IMR-90 (cell line): ENCODE data around the gene HAP1. TPM values are rescaled to one million over a fixed set of nuclear protein-coding genes. Genes with fewer than 3 reads are reported as not detected.

Source experiments
- ATAC-seq: fragments of 200-7000 bp; cut with Tn5 transposase; 2 replicates; pipeline ENCODE4 v1.9.1; 2020; ENCODE audit warnings: low read depth, mild to moderate bottlenecking, moderate library complexity
- BruUV-seq: library from RNA; stranded (reverse); fragments of 400-500 nt; replicated peaks from 2 replicates; lab custom pipeline; 2021; lab: Mats Ljungman, UMichigan
- CTCF ChIA-PET: fragments of 300-600 bp; formaldehyde crosslinking; extraction: SDS; loops from one replicate; lab custom pipeline; 2021; ENCODE audit warnings: antibody characterized with exemption; lab: Yijun Ruan, JAX
- POLR2A ChIA-PET: fragments of 300-600 bp; sonication (Branson Sonifier 250); formaldehyde crosslinking; loops from one replicate; lab custom pipeline; 2022; ENCODE audit warnings: antibody characterized with exemption; ENCODE audit not compliant: unreplicated experiment; lab: Charles Lee
- DNase-seq: peaks from one replicate; pipeline ENCODE4 v3.0.0; 2013
- H2AFZ ChIP-seq: replicated peaks from 2 replicates; pipeline ENCODE3; 2013; ENCODE audit warnings: low read length, mild to moderate bottlenecking; ENCODE audit not compliant: poor library complexity
- H2AK5ac ChIP-seq: 2 replicates; pipeline ENCODE4 v1.6.1; 2013; ENCODE audit warnings: low read depth, low read length, inconsistent platforms
- H2AK9ac ChIP-seq: replicated peaks from 2 replicates; pipeline ENCODE3; 2013; ENCODE audit warnings: mild to moderate bottlenecking, low read depth, low read length, moderate library complexity; ENCODE audit not compliant: poor library complexity
- H2BK120ac ChIP-seq: 2 replicates; pipeline ENCODE4 v1.6.1; 2013; ENCODE audit warnings: low read depth, low read length, inconsistent platforms
- H2BK15ac ChIP-seq: 3 replicates; pipeline ENCODE4 v1.6.1; 2013; ENCODE audit warnings: low read depth, low read length, inconsistent platforms
- H2BK20ac ChIP-seq: 2 replicates; pipeline ENCODE4 v1.6.1; 2013; ENCODE audit warnings: low read depth, mild to moderate bottlenecking, inconsistent platforms, low read length, moderate library complexity
- H2BK5ac ChIP-seq: 2 replicates; pipeline ENCODE4 v1.6.1; 2013; ENCODE audit warnings: mild to moderate bottlenecking, low read depth, low read length, inconsistent platforms; ENCODE audit not compliant: poor library complexity, severe bottlenecking
- H3K14ac ChIP-seq: replicated peaks from 2 replicates; pipeline ENCODE4 v1.6.1; 2013; ENCODE audit warnings: low read depth, low read length, inconsistent platforms
- H3K18ac ChIP-seq: 2 replicates; pipeline ENCODE4 v1.6.1; 2013; ENCODE audit warnings: low read depth, low read length, control low read depth
- H3K23ac ChIP-seq: 2 replicates; pipeline ENCODE4 v1.6.1; 2013; ENCODE audit warnings: low read depth, low read length, inconsistent platforms
- H3K27ac ChIP-seq: 2 replicates; pipeline ENCODE4 v1.5.1; 2013; ENCODE audit warnings: mild to moderate bottlenecking, control low read depth, low read length; ENCODE audit not compliant: insufficient read depth
- H3K27me3 ChIP-seq: 2 replicates; pipeline ENCODE4 v1.6.1; 2013; ENCODE audit warnings: low read length; ENCODE audit not compliant: control insufficient read depth, insufficient read depth
- H3K36me3 ChIP-seq: 2 replicates; pipeline ENCODE4 v1.6.1; 2013; ENCODE audit warnings: low read length, mixed read lengths; ENCODE audit not compliant: control insufficient read depth, insufficient read depth
- H3K4ac ChIP-seq: 2 replicates; pipeline ENCODE4 v1.6.1; 2013; ENCODE audit warnings: low read depth, low read length, inconsistent platforms
- H3K4me1 ChIP-seq: 2 replicates; pipeline ENCODE4 v1.6.1; 2013; ENCODE audit warnings: low read length, mixed read lengths; ENCODE audit not compliant: control insufficient read depth, insufficient read depth
- H3K4me2 ChIP-seq: 2 replicates; pipeline ENCODE4 v1.6.1; 2013; ENCODE audit warnings: low read depth, mild to moderate bottlenecking, control low read depth, low read length, moderate library complexity
- H3K4me3 ChIP-seq: 2 replicates; pipeline ENCODE4 v1.5.1; 2013; ENCODE audit warnings: low read depth, mild to moderate bottlenecking, control low read depth, low read length, moderate library complexity; ENCODE audit not compliant: insufficient read depth
- H3K56ac ChIP-seq: 2 replicates; pipeline ENCODE4 v1.6.1; 2013; ENCODE audit warnings: low read length, inconsistent platforms; ENCODE audit not compliant: insufficient read depth; ENCODE audit errors: extremely low read depth
- H3K79me1 ChIP-seq, 2 experiments: 2 replicates each; pipeline ENCODE4 v1.6.1; 2013; ENCODE audit warnings: low read length in 2 of 2, inconsistent platforms in 1 of 2, low read depth in 1 of 2
- H3K9ac ChIP-seq: 2 replicates; pipeline ENCODE4 v1.6.1; 2013; ENCODE audit warnings: low read depth, low read length, control low read depth
- H3K9me1 ChIP-seq: 2 replicates; pipeline ENCODE4 v1.6.1; 2013; ENCODE audit warnings: low read length, inconsistent platforms; ENCODE audit not compliant: insufficient read depth
- H3K9me3 ChIP-seq: 2 replicates; pipeline ENCODE4 v1.6.1; 2013; ENCODE audit warnings: low read length; ENCODE audit not compliant: control insufficient read depth, insufficient read depth
- H4K20me1 ChIP-seq: 2 replicates; pipeline ENCODE4 v1.6.1; 2013; ENCODE audit warnings: low read length, inconsistent platforms; ENCODE audit not compliant: insufficient read depth
- H4K5ac ChIP-seq: 2 replicates; pipeline ENCODE4 v1.6.1; 2013; ENCODE audit warnings: mild to moderate bottlenecking, low read depth, low read length, control low read depth
- H4K8ac ChIP-seq, 2 experiments: 2 replicates each; pipeline ENCODE4 v1.6.1; 2013; ENCODE audit warnings: low read depth in 2 of 2, low read length in 2 of 2, control low read depth in 1 of 2, inconsistent platforms in 1 of 2
- H4K91ac ChIP-seq: 2 replicates; pipeline ENCODE4 v1.6.1; 2013; ENCODE audit warnings: low read depth, low read length, inconsistent platforms; ENCODE audit not compliant: insufficient read depth
- CEBPB ChIP-seq: IDR thresholded peaks from 2 replicates; pipeline ENCODE4 v1.6.1; 2012; ENCODE audit warnings: low read depth, low read length, improper control_type of control experiment
- MAFK ChIP-seq: IDR thresholded peaks from 2 replicates; pipeline ENCODE4 v1.6.1; 2012; ENCODE audit warnings: low read depth, low read length, improper control_type of control experiment
- POLR2A ChIP-seq: IDR thresholded peaks from 2 replicates; pipeline ENCODE4 v1.6.1; 2012; ENCODE audit warnings: mild to moderate bottlenecking, low read depth, low read length
- RCOR1 ChIP-seq: IDR thresholded peaks from 2 replicates; pipeline ENCODE4 v1.6.1; 2012; ENCODE audit warnings: mild to moderate bottlenecking, low read length, improper control_type of control experiment; ENCODE audit not compliant: insufficient replicate concordance
- WGBS, 2 experiments: methylation state at CpG; one replicate each; pipeline versions ENCODE4 v1.1.5 to v1.1.7; 2013; ENCODE audit warnings: missing lambda C conversion rate in 2 of 2; ENCODE audit not compliant: insufficient read length in 1 of 2; ENCODE audit errors: extremely low coverage in 2 of 2; 5-methylcytosine and 5-hydroxymethylcytosine counted together
- dilution Hi-C: fragments of 300-500 bp; cut with HindIII; formaldehyde crosslinking; loops from one replicate; pipeline ENCODE4 v1.14.3; 2018; ENCODE audit warnings: low sequenced_read_pairs; ENCODE audit not compliant: unreplicated experiment
- in situ Hi-C: fragments of 300-500 bp; cut with MboI; formaldehyde crosslinking; loops from 3 replicates; pipeline ENCODE4 v1.14.3; 2019; ENCODE audit warnings: low sequenced_read_pairs, inconsistent platforms, mixed read lengths
- intact Hi-C: fragments of 100-400 bp; cut with micrococcal nuclease; formaldehyde crosslinking; loops from 2 replicates; pipeline ENCODE4 v1.10.0; 2022
- polyA plus RNA-seq, 3 experiments: library from polyadenylated mRNA; depleted of rRNA; stranded (reverse); fragments of >200 nt; gene quantifications; 2 replicates each; pipeline ENCODE4 v1.2.3, GENCODE V29; 2012; ENCODE audit warnings: low replicate concordance in 1 of 3
- total RNA-seq: library from RNA; depleted of rRNA; stranded (reverse); fragments of >200 nt; gene quantifications from 2 replicates; pipeline ENCODE4 v1.2.3, GENCODE V29; 2012
- TF ChIP-seq, protein P1 (sequence below): fragments of 150-350 bp; IDR thresholded peaks from 2 replicates; pipeline ENCODE4 v1.6.1; 2017; ENCODE audit warnings: mild to moderate bottlenecking, antibody characterized with exemption, low read length, low read depth

HAP1 gene
- total and polyA plus RNA-seq, 2 of the 4 experiments (the other 2 are of a cell fraction), result under 0.01 to 0.09 TPM

DNA sequence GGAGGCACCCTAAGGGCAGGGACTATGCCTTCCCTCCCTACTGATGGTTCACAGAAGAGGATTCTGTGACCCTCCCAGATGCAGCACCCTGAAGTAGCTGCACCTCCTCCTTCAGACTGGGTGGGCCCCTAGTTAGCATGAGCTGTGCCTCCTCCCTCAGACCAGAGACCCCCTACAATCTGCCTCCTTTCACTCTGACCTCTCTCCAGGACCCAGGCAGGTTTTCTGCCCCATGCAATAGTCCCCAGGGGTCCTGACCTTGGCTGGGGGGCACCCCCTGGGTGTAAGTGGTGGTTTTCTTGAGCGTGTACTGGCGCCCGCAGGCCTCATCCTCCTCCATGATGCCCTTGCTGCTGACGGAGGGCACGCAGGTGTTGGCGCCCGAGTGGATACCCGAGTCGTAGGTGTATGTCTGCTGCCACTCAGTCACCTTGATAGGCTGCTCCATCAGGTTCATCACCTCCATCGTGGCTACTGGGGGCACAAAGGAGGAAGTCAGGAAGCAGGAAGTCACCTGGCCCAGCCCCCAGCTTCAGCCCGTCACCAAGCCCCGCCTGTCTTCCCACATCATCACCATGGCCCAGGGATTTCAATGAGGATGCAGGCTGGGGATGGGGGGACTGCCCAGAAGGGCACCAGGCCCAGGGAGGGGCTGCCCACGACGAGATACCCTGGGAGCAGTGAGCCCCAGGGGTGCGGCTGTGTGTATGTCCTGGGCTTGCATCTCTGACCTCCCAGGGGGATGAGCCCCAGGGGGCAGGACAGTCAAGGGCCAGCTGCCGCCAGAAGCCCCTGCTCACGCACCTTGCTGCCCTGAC lies 37.2 kb upstream of the HAP1 start:
- Histone ChIP-seq H3K27me3 (no peaks in the 10 kb centered on the region), H4K20me1 (peaks cover 16% of the 10 kb centered on the region; the same call in 1 of the 2 replicates), H3K36me3 (peaks cover 58% of the 10 kb centered on the region), H2AFZ (no peak overlapping the region), H3K18ac (no peak overlapping the region), H4K8ac (no peak overlapping the region), H3K14ac (no peak overlapping the region), H3K4me3 (no peak overlapping the region), H3K4ac (no peak overlapping the region), H3K79me1 (peaks cover 14 to 42% of the 10 kb centered on the region in 2 experiments; a peak in 3 of 4 replicates), H4K91ac (no peak overlapping the region), H3K9me1 (peaks cover 16% of the 10 kb centered on the region), H4K5ac (no peak overlapping the region), H2AK5ac (peak overlapping the region; percentile 64), H3K4me1 (peaks cover 15% of the 10 kb centered on the region), H3K27ac (no peak overlapping the region), H3K4me2 (no peak overlapping the region), H2BK20ac (no peak overlapping the region), H2BK120ac (no peak overlapping the region), H3K9ac (no peak overlapping the region), H3K56ac (no peak overlapping the region), H3K9me3 (no peaks in the 10 kb centered on the region), H2BK5ac (no peak overlapping the region), H2BK15ac (no peak overlapping the region), H2AK9ac (peak overlapping the region; percentile 37), H3K23ac (no peak overlapping the region)
- WGBS, 2 experiments, result 88% methylated on average over 9 of the region's 17 CpGs; no CpG with 5 or more reads in 1 of the 2 experiments
- in situ Hi-C loops, result no loop called here
- CTCF ChIA-PET, result no interaction called here
- intact Hi-C loops, result no loop called here
- POLR2A ChIA-PET, result no interaction called here
- dilution Hi-C loops, result no loop called here
- BruUV-seq, result no TSS peak
- ATAC-seq (no peak), DNase-seq (no peak)
- TF ChIP-seq CEBPB, result no peak
- TF ChIP-seq, protein P1, sequence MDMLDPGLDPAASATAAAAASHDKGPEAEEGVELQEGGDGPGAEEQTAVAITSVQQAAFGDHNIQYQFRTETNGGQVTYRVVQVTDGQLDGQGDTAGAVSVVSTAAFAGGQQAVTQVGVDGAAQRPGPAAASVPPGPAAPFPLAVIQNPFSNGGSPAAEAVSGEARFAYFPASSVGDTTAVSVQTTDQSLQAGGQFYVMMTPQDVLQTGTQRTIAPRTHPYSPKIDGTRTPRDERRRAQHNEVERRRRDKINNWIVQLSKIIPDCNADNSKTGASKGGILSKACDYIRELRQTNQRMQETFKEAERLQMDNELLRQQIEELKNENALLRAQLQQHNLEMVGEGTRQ, result no peak
- TF ChIP-seq RCOR1, result no peak
- TF ChIP-seq MAFK, result no peak
- no peak for TF ChIP-seq POLR2A
